Mucosa of gallbladder (tissue), 1 donor: Measurements from ENCODE around the gene RTEL1. TPM values are rescaled to one million over a fixed set of nuclear protein-coding genes. Genes with fewer than 3 reads are reported as not detected.
"Not testable (repeated sequence)": the region's sequence is repeated elsewhere in the genome, so short reads cannot be mapped to it uniquely, and the experiment has no call there.

Experiments used
- DNase-seq: peaks from one replicate; pipeline ENCODE4 v3.0.0-alpha.2; 2020; ENCODE audit warnings: low spot score
- total RNA-seq: library from RNA; stranded (reverse); gene quantifications from one replicate; pipeline ENCODE4 v1.2.1, GENCODE V29; 2021
- donor health status: DM: no; HTN: no; CAD: no.

The RTEL1 gene
- total RNA-seq, 1 donor from 2014 or later, result 30.2 TPM

DNA sequence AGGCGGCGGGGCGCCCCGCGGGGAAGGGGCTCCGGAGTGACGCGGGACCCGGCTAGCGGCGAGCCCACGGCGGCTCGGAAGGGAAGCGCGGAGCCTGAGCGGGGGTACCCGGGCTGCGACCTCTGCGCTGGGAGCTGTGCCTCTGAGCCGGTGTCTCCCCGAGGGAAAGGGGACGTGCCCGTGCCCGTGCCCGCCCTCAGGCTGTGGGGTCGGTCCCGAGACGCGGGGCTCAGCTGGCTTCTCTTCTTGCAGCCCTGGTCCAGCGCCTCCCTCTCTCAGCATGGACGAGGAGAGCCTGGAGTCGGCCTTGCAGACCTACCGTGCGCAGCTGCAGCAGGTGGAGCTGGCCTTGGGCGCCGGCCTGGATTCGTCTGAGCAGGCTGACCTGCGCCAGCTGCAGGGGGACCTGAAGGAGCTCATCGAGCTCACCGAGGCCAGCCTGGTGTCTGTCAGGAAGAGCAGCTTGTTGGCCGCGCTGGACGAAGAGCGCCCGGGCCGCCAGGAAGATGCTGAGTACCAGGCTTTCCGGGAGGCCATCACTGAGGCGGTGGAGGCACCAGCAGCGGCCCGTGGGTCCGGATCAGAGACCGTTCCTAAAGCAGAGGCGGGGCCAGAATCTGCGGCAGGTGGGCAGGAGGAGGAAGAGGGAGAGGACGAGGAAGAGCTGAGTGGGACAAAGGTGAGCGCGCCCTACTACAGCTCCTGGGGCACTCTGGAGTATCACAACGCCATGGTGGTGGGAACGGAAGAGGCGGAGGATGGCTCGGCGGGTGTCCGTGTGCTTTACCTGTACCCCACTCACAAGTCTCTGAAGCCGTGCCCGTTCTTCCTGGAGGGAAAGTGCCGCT, 50.4 kb downstream of the RTEL1 start:
- DNase-seq, result no peak

DNA sequence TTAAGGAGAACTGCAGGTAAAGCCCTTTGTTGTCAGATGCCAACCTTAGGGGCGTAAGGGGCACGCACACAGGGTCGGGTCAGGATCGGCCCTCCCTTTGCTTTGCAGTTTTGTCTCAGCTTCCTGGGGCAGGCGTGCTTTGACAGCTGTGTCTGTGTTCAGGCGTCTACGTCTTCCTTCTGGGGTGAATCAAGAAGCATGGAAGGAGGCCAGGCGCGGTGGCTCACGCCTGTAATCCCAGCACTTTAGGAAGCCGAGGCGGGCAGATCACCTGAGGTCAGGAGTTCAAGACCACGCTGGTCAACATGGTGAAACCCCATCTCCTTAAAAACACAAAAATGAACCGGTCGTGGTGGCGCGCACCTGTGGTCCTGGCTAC, 51.0 kb downstream of the RTEL1 start:
- no peak for DNase-seq

DNA sequence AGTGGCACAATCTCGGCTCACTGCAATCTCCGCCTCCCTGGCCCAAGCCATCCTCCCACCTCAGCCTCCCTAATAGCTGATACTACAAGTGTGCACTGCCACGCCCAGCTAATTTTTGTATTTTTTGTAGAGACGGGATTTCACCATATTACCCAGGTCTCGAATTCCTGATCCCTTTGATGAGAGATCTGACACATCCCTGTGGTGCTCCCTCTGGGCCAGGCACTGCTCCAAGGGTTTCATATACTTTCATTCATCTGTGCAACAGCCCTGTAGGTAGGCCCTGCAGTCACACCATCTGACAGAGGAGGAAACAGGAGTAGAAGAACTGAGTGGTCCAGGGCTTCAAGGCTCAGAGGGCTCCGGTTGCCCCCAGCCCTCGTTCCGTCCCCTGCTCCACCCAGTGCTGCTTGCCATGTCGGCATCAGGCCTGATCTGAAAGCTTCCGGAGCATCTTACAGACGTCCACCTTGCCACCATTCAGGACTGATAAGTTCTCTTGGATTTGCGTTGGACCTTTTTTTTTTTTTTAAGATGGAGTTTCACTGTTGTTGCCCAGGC, 53.1 kb downstream of the RTEL1 start:
- DNase-seq, result no peak

DNA sequence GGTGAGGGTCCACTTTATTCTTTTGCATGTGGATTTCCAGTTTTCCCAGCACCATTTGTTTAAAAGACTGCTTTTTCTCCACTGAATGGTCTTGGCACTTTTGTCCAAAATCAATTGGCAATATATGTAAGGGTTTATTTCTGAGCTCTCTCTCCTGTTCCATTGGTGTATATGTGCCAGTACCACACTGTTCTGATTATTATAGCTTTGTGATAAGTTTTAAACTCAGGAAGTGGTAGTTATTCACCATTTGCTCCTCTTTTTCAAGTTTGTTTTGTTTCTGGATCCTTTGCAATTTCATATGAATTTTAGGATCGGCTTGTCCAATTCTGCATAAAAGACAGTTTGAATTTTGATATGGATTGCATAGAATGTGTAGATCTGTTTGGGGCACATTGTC, 54.1 kb downstream of the RTEL1 start:
- DNase-seq, result no peak

DNA sequence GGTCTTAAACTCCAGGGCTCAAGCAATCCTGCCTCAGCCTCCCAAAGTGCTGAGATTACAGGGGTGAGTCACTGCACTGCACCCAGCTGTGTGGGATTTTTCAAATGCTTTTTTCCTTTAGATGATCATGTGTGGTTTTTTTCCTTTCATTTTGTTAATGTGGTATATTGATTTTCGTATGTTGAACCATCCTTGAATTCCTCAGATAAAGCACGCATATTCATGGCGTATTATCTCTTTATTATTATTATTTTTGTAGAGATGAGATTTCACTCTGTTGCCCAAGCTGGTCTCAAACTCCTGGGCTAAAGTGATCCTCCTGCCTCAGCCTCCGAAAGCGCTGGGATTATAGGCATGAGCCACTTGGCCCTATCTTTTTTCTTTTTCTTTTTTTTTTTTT, 56.7 kb downstream of the RTEL1 start:
- DNase-seq, result no peak

DNA sequence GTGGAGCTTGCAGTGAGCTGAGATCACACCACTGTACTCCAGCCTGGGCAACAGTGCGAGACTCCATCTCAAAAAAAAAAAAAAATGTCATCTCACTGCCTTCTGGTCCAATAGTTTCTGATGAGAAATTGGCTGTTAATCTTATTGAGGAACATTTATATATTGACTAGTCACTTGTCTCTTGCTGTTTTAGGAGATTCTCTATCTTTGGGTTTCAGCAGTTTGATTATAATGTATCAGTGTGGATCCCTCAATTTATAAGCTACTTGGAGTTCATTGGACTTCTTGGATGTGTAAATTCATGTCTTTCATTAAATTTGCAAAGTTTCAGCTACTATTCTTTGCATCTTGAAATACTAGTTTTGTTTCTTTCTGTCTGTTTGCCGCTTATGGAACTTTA, 60.9 kb downstream of the RTEL1 start:
- DNase-seq, result no peak

DNA sequence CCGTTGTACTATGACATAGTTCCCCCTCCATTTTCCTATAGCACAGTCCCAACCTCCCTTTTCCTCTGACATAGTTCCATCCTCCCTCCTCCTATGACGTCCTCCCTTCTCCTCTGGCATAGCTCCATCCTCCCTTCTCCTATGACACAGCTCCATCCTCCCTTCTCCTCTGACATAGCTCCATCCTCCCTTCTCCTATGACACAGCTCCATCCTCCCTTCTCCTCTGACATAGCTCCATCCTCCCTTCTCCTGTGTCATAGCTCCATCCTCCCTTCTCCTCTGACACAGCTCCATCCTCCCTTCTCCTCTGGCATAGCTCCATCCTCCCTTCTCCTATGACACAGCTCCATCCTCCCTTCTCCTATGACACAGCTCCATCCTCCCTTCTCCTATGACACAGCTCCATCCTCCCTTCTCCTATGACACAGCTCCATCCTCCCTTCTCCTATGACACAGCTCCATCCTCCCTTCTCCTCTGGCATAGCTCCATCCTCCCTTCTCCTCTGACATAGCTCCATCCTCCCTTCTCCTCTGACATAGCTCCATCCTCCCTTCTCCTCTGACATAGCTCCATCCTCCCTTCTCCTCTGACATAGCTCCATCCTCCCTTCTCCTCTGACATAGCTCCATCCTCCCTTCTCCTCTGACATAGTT, 65.0 kb downstream of the RTEL1 start:
- DNase-seq, result not testable (repeated sequence)

DNA sequence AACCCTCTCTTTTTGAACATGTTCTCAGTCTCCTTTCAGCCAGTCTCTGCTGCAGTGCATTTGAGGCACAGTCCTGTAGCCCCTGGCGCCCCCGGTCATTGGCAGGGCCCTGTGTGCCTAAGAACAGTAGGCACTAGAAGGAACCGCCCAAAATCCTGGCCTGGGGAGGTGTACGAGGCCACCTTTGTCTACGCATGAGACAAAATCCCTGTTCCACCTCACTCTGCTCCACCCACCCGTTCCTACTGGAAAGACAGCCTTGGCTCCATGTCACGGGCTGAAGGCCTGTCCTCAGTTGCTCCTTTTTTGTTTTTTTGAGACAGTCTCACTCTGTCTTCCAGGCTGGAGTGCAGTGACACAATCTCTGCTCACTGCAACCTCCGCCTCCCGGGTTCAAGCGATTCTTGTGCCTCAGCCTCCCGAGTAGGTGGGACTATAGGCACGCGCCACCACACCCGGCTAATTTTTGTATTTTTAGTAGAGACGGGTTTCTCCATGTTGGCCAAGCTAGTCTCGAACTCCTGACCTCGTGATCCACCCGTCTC, 72.1 kb downstream of the RTEL1 start:
- not testable (repeated sequence) for DNase-seq

DNA sequence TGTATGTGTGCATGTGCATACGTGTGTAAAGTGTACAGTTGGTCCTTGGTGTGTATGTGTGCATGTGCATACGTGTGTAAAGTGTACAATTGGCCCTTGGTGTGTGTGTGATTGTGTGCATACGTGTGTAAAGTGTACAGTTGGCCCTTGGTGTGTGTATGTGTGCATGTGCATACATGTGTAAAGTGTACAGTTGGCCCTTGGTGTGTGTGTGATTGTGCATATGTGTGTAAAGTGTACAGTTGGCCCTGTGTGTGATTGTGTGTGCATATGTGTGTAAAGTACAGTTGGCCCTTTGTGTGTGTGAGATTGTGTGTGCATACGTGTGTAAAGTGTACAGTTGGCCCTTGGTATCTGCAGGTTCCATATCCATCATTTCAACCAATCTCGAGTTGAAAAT, 73.3 kb downstream of the RTEL1 start:
- DNase-seq, result no peak

DNA sequence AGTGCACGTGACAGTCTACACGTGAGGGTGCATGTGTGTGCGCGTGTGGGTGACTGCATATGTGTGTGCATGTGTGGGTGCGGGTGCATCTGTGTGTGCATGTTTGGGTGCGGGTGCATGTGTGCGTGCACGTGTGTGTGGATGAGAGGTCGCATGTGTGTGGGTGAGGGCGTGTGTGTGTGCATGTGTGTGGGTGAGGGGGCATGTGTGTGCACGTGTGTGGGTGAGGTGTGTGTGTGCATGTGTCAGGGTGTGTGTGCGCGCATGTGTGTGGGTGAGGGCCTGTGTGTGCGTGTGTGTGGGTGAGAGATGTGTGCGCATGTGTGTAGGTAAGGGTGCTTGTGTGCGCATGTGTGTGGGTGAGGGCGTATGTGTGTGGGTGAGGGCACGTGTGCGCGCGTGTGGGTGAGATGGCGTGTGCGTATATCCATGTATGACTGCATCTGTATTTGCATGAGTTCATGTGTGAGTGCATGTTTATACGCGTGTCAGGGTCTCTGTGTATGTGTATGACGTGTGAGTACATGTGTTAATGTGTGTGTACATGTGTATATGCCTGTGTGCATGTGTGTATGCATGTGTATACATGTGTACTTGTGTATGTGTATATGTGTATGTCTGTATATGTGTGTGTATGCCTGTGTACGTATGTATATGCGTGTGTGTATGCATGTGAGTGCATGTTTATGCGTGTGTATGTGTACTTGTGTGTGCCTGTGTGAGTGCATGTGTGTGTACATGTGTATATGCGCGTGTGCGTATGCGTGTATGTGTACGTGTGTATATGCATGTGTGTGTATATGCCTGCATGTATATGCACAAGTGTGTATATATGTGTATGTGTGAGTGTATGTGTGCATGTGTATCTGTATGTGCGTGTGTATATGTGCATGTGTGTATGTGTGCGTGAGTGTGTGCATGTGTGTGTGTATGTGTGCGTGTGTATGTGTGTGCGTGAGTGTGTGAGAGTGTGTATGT, 74.3 kb downstream of the RTEL1 start:
- no peak for DNase-seq

DNA sequence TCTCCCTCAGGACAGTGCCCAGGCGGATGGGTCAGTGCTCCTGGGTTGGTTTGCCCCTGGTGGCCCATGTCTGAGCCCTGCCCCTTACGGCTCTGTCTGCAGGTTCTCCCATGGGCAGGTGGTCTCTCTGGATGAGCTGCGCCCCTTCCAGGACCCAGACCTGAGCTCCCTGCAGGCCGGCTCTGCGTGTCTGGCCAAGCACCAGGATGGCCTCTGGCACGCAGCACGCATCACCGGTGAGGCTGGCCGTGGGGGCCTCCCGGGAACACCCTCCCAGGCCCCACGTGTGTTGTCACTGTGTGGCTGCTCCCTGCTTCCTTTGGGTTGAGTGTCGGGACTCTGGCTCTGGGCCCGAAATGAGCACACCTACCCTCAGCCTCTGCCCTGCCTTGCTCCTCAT, 75.0 kb downstream of the RTEL1 start:
- DNase-seq, result no peak

DNA sequence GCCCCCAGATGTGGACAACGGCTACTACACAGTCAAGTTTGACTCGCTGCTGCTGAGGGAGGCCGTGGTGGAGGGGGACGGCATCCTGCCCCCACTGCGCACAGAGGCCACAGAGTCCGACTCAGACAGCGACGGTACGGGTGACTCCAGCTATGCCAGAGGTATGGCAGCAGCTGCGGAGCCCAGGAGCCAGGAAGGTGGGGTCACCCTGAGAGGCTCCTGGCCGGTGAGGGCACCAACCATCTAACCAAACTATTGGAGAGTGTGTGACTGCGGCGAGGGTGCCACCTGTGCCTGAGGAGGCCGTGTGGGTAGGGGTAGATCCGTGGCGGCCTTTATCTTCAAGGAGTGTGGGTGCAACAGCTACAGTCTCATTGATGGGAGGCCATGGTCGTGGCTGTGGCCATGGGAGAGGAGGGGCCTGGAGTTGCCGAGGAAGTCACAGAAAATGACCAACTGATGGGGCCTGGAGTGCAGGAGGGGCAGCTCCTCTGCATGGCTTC, 75.5 kb downstream of the RTEL1 start:
- DNase-seq, result no peak

DNA sequence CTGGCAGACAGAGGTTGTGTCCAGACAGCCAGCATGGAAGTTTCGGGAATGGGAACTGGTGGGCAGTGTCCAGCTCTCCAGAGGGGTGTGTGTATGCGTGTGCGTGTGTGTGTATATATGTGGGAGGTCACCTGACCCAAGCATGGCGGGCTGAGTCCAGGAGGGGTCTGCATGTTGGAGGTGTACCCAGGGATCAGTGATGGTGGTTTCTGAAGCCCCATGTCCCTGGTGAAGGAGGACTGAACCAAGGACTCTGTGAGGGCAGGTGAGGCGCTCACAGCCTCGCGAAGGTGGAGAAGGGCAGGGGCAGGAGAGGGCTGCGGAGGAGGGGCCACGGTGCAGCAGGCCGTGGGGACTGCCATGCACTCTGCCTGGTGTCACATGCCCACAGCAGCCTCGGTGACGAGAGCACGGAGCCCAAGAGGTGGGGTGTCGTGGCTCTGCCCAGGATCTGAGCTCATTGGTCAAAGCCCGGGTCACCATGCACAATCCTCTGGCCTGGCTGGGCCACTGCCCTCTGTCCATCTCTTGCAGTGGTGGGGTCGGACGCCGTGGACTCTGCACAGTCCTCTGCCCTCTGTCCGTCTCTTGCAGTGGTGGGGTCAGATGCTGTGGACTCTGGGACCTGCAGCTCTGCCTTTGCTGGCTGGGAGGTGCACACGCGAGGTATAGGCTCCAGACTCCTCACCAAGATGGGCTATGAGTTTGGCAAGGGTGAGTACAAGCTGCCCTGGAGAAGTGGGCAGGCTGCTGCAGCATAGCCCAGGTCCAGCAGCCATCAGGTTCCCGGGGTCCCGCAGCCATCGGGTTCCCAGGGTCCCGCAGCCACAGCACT, 76.2 kb downstream of the RTEL1 start:
- no peak for DNase-seq

DNA sequence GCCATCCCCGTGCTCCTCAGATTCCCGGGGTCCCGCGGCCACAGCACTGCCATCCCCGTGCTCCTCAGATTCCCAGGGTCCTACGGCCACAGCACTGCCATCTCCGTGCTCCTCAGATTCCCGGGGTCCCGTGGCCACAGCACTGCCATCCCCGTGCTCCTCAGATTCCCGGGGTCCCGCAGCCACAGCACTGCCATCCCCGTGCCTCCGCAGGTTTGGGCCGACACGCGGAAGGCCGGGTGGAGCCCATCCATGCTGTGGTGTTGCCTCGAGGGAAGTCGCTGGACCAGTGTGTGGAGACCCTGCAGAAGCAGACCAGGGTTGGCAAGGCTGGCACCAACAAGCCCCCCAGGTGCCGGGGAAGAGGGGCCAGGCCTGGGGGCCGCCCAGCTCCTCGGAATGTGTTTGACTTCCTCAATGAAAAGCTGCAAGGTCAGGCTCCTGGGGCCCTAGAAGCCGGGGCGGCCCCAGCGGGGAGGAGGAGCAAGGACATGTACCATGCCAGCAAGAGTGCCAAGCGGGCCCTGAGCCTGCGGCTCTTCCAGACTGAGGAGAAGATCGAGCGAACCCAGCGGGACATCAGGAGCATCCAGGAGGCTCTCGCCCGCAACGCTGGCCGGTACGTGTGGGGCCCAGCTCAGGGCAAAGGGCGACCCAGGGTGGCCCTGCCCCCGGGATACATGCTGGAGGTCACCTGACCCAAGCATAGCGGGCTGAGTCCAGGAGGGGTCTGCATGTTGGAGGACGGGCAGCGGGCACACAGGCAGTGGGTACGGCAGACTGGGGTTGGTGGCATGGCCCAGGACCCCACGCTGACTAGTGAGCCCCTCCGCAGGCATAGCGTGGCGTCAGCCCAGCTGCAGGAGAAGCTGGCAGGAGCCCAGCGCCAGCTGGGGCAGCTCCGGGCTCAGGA, 77.1 kb downstream of the RTEL1 start:
- DNase-seq, result no peak

DNA sequence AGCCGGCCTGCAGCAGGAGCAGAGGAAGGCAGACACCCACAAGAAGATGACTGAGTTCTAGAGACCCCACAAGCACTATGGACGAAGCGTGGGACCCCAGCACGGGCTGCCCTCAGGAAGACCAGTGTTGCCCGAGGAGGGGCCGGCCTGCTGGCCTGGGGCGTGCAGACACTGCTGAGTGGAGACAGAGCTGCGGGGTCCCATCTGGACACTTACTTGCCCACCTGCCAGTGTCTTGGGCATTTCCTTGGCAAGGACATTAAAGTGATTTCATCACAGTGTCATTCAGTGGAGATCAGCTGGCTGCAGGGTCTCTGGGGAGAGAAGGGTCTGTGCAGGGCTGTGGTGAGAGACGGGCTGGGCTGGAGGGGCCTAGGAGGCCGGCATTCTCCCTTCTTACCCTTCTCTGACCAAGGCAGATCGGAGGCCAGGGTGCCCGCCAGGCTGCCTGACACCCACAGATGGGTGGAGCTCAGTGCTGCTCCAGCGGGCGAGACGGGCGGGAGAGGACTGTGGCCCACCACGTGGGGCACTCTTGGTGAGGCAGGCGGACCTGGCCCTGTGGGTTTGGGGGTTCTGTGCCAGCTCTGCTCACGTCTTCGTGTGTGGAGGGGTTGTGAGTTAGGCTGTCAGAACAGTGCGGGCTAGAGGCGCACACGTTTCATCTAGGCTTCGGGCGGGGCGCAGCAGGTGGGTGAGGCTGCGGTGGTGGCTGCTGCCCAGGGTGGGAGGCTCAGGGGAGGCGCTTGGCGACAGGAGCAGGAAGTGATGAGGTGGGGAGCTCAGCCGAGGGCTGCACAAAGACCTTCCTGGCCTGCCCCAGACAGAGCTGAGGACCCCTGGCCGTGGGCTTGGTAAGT, 78.0 kb downstream of the RTEL1 start, which contains the start of gene LIME1:
Gene LIME1 (plus strand): TSS at position 806 of the 860 bp plus-strand sequence. CDS start 886 bp downstream, outside the sequence.
- peak; percentile 34 for DNase-seq

DNA sequence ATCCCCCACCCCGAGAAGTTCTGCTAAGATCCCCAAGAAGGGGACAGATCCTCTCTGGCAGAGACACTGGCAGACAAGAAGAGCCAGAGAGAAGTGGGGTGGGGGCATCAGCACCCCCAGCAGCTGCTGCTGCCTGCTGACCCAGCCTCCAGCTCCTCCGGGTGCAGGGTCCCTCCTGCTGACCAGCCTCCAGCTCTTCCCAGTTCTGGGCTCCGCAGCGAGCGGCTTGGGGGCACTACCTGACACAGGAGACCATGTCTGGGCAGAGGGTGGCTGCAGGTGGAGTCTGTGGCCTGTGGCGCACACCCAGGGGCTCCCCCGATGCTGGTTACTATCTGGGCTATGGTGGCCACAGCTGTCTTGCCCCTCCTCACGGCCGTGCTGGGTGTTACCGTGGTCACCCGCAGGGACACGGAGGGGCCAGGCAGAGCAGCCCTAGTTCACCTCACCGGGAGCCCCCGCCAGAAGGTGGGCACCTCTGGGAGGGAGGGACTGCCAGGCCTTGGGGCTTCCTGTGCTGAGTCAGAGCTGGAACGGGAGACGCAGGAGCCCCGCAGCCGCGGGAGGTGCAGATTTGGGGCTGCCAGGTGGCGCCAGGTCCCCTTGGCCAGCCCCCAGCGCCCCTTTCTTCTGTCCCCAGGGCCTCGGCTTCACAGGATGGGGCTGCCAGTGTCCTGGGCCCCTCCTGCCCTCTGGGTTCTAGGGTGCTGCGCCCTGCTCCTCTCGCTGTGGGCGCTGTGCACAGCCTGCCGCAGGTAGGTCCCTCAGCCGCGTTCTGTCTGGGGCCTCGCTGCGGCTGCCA, 79.0 kb downstream of the RTEL1 start:
- DNase-seq, result no peak

DNA sequence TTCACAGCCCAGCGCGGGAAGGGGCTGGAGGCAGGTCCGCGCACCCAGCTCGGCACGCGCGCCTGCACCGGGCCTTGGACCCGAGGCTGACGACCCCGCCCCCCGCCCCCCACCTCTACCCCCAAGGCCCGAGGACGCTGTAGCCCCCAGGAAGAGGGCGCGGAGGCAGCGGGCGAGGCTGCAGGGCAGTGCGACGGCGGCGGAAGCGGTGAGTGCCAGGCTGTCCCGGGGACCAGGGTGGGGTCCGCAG, 79.5 kb downstream of the RTEL1 start:
- DNase-seq, result no peak
